Hematopoietic multipotent progenitor cell treated with erythropoietin and hydrocortisone succinate and interleukin-3 and kit ligand, for 6 days (in vitro differentiated cells): ENCODE data around the gene LPP.

Source experiments
- DNase-seq: peaks from one replicate; pipeline ENCODE4 v3.0.0-alpha.2; 2015

Gene LPP

DNA sequence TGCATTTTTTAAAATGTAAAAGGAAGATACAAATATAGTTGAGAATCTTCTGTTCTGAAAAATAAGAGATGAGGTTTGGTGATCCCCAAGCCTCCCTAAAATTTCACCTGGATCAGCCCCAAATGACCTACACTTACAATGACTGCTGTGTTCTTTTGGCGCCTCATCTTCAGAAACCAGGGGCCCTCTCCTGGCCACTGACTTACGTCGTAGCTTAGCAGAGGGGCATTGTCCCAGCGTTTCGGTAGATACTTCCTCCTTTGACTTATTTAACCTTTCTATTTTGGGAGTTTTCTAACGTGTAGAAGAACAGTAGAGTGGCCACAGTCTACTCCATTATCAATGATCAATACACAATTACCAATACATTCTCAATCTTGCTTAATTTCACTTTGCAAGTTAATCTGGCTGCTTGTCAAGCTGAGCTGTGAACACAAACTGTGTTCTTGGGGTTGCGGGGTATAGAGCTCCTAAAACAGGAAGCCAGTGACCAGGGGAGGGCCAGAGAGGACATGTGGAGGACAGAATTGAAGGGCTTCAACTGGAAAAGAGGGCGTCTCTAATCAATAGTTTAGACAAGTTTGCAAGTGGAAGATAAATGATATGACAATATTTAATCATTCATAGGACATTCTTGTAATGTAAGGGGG lies 419.5 kb downstream of the LPP start:
- no peak for DNase-seq

DNA sequence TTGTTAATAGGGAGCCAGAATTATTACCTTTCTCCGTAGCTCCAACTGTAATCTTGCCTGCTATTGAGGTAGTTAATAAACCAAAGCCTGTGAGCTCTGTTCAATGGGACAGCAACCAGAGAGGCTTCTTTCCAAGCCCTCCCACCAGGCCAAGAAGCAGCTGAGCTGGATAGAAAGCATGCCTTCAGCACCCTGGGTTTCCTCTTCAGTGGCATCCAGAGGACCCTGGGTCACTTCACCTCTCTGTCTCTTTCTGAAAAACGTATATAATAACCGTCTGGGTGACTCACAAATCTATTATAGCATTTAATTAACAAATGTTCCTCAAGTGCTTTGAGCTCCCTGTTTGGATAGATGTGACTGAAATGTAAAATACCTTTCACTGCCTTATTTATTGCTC lies 420.0 kb downstream of the LPP start:
- no peak for DNase-seq

DNA sequence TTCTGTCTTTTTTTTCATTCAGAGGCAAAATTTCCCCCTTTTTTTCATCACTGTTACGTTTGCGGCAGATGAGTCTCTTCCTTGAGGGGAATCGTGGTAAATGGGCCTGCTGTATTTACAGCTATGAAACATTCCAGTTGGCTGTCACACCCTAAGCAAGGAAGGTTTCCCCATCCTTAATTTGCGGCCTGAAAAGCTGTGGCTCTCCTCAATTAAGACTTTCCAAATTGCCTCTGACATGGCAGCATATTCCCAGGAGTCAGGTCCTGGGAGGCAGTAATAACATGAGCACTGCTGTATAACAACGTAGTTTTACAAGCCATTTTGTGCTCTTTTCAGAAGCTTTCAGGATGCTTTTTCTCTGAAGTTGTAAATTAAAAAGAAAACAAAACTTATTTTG lies 420.9 kb downstream of the LPP start:
- no peak for DNase-seq

DNA sequence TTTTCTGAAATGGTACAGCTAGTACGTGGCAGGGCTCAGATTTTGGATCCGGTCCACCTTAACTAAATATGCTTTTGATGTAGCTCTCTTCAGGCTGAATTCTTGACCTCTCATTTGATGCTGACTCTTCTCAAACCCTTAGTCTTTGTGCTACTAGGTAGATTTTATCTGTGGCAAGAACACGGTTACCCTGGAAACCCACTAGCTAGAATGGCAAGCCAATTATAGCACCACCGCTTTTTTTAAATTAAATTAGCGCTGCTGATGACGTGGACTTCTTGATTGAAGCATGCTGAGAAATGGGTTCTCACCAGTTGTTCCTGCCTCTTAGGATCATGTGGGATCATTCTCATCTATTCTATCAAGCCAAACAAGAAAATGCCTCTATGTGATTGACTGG lies 421.5 kb downstream of the LPP start:
- no peak for DNase-seq

DNA sequence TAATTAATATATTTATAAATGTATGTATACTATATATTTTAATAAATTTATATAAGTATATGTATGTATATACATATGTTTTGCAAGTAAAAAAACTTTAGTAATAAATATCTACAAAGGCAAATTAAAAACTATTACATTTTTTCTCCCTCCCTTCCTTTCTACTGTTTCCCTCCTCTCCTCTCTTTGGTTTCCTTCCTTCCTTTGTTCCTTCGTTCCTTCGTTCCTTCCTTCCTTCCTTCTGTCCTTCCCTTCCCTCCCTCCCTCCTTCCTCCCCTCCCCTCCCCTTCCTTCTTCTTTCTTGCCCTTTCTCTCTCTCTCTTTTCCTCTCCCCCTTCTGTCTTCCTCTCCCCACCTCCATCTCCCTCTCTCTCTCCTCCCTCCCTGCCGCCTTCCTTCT lies 423.6 kb downstream of the LPP start:
- no peak for DNase-seq

DNA sequence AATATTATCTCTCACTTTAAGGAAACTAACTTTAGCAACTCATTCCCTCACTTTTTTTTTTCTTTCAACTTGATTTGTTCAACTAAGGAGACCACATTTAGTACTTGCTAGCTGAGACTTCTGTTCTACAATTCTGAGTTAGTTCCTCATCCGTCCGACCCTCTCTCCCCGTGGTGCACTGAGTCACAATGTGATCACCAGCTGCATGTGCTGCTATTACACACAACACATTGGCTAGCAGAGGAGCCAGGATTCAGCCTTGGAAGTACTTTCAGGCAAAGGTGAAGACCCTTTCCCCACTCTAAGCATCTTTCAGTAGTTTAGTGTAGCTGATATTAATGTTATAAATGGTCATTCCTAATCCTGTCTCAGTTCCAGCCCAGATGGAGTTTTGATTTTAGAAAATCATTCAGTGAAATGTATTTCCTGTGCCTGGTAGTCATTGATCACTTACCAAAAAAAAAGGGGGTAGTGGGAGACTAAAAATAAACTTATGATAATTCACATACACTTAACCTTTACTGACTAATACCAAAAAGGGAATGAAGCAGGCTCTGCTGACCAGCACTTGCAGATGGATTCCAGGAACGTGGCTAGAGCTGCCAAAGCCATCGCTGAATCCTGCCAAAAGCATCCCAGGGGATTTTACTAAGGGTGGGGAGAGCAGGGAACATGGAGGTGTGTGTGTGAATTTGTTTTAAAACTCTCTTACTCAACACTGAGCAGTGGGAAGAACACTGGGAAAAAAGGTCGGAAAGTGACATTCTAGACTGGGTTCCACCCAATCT lies 424.8 kb downstream of the LPP start:
- DNase-seq = no peak

DNA sequence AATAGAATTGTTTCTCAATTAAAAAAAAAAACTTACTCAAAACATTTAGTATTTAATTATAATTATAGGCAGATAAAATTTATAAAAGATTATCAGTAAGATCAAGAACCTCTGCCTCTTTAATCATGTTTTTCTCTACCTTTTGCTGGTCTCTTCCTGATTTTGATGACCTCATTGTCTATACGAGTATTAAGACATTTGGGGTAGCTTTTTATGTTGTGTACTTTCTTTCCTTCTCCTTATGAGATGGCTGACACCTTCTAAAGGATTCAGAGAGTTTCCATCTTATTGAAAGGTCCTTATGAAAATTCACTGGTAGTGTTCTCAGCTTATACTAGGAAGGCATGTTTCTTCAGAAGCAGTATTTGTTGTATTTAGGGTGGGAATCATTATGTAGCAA lies 426.3 kb downstream of the LPP start:
- no peak for DNase-seq

DNA sequence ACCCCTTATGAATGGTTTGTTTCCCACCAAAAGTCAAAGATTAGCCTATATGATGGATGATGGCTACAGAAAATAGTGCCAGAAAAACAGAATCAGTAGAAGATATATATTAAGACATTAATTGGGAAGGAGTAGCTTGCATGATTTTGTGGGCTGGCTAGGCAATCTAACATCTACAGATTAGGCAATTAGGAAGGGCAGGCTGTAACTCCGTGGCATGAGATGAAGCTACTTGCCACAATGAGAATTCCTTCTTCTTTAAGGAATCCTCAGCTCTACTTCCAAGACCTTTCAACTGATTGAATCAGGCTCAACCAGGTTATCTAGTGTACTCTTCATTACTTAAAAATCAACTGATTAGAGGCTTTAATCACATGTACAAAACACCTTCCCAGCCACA lies 426.7 kb downstream of the LPP start:
- no peak for DNase-seq

DNA sequence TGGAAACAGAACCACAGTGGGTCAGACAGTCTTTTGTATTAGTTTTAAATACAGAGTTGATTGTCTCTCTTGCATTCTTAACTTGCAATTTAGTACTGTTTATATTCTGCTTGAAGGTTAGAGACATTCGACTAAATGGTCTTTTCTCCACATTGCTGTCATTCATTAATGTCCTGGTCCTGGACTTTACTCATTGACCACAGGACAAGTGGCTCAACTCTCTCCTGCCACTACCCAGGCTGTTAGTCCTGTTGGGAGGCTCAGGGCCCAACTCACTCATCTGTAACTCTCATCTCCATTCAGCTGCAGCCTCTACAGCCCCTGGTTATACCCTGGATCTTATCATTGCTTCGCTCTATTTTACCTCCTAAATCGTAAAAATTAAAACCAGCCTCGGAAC lies 427.4 kb downstream of the LPP start:
- DNase-seq = no peak

DNA sequence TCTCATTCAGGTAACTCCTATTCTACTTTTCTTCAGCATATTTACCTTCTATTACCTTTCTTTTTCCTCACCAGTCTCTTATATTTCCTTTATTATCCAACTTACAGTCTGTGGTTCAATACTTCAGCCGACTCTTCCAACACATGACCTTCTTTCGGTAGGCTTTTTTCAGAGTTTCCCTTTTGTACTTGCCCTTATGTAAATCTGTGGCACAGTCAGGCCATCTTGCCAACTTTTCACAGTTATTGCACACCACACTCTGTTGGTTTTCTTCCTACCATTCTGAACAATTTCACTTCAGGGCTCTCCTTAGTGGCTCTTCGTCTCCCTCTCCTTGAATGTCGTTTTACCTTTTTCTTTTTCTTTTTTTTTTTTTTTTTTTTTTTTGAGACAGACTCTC lies 427.8 kb downstream of the LPP start:
- DNase-seq = no peak

DNA sequence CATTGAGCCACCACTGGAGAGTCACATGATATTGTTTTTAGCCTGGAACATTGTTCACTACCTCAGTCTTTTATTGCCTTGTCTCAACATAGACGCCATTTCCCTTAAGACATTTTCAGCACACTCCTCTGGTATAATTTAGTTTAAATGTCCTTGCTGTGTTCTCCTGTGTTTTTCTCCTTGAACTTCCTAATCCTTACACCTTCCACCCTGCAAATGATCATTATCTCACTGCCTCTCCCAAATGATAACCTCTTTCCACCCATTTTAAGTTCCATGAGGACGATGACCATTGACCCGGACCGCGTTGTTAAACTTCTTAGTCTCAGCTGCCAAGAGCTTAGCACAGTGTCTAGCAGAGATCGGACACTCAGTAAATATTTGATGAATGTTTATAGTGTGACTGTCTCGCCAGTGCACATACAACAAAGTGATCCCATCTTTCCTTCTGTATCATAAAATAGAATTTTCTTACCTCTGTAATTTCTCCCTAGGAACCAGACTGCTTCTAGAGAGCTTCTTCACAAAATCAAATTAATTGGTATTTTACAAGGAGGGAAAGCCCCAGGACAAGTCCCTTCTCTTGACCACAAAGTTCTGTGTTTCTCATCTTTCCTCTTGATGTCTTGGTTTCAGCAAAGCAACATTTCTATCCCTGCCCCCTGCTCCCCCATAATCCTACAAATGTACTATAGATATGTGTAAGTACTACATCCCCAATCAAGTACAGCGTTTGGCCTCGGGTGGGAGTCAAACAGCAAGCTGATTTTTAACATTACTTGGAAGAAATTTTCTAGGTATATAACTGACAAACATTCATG lies 429.6 kb downstream of the LPP start:
- peak; percentile 10 for DNase-seq

DNA sequence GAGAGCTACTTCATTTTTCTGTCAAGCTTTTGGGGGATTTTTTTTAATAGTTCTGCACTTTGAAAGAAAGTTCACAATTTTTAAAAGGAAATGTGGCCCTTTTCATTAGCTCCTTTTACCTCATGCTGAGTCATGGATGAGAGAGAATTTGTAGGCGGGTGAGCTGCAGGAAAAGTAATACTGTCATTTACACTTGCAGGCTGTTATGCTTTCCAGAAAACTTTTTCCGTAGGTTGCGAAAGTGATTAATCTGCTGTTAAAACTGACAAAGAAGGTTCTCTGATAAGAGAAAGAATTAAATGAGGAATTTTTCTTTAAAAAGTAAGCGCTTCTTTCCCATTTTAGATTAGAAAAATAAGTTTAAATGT lies 430.2 kb downstream of the LPP start:
- peak; percentile 59 for DNase-seq

DNA sequence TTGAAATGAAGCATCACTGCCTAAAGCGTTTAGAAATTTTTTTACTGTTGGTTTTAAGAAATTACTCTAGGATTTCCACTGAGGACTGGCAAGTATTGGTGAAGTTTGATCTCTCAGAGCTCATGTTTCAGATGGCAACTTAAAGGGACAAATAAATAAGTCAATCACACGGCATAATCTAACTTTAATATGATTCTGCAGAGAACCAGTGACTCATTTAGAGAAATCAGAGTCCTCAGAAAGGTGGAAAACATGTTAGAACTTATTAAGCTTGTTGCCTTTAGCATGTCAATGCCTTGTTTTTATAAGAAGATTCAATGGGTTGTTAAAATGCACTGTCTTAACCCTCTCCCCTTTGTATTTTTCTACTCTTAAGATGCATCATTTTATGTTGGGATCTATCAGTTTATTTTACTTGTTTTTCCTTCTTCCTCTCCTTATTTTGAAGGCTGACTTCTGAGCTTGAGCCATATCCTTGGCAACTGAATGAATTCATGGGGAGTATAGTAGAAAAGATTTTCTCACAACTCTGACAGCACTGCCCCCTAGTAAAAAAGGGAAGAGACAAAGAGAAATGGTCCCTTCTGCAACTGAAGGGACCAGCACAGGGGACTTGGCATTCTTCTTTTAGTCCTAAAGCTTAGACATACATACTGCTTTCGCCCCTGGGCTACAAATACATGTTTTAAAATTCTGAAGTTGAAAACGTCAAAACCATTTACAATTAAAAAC lies 431.2 kb downstream of the LPP start:
- DNase-seq = peak; percentile 35

DNA sequence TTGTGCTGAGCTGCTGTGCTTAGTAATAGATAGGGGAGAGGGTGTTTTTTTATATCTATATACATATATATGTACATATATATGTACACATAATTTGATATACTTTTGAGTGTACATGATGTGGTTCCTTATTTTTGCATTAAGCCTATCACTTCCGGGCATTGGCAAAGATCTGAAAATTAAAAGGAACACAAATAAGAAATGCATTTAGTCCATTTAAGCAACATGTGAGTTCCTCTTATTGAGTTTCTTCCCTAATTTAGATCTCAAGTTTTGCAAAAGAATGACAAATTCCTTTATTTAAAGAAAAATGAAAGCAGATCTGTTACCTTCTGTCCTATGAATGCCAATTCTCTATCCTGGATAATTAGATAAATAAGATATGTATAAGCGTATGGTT lies 435.1 kb downstream of the LPP start:
- peak; percentile 34 for DNase-seq

DNA sequence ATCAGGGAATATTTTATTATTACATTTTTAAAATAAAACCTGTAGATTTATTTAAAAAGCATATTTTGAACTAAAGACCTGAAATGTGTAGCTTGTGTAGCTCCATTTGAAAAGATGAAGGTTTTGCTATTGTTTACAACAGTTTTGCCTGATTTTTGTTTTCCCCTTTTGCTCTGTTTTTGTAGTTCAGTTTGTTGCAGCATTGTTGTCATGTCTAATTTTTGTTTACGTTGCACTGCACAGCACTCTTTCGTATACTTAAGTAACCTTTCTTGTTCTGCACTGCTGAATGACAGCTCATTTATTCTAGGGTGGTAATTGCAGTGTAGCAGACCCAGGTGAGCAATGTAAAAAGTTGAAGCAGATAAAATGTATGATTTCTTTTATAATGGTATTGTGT lies 435.8 kb downstream of the LPP start:
- no peak for DNase-seq

DNA sequence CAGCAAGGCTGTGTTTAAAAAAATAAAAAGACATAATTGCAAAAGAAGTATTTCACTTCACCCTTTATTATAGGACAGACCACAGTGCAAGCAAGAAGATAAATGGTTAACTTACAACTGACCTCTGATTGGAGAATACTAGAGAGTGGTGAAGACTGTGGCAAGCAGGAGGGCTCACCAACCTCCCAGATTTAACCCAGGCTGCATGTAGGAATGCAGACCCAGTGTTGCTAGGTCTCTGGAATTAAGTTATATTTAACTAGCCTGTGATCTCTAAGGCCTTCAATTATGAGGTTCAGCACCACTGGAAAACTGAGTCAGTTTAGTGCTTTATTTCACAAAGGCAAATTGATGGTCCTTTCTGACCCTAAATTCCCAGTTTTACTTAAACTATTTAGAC lies 436.6 kb downstream of the LPP start:
- no peak for DNase-seq

DNA sequence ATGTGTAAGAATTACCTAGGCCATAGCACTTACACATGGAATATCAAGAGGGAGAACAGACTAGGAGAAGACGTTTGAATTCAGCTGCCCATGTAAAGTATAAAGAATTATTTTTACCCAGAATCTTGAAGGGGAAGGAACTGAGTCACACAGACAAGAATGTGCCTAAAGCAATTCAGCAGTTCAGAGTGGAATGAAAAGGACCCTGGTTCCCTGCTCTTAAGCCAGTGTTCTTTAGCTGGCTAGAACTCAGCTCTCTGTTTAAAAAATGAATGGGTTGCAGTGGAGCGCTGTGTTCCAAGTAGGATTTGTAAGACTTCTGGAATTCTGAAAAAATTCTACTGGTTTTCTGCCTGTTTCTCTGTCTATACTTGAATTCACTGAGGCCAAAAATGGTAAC lies 440.2 kb downstream of the LPP start:
- no peak for DNase-seq

DNA sequence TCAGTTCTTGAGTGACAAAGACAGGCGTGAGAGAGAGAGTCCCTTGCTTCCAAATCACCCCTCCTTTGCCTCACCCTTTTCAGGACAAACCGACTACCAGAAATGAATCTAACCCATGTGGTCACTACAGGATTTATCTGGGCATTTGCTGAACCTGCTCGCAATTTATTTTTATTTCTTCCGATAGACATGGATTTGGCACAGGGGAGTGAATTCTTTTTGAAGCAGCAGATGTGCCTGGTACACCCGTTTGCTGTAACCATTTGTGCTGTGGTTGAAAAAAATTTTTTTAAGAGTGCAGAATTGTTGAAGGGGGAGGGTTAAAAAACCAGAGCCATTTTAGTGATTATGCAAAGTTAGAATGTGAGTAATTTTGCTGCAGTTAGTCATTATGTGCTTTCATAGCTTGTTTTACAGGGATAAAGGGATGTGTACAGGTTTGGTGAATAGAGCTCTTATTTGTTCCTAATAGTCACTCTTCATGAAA lies 442.0 kb downstream of the LPP start:
- no peak for DNase-seq

DNA sequence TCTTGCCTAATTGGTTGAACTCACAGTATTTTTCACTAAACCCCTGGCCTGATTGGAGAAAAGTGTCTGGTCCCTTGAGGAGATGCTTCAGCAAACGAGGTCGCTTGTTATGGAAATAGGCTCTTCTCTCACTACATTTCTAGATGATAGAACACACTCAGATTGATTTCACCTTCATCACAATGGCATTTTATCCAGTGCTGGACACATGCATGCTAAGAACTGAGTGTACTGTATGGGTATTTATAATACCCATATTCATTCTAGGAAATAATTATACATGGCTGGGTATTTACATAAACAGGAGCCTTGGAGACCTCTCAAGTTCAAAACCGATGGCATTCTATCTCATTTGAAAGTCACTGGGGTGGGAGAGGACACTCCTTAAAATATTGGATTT lies 444.9 kb downstream of the LPP start:
- DNase-seq = no peak

DNA sequence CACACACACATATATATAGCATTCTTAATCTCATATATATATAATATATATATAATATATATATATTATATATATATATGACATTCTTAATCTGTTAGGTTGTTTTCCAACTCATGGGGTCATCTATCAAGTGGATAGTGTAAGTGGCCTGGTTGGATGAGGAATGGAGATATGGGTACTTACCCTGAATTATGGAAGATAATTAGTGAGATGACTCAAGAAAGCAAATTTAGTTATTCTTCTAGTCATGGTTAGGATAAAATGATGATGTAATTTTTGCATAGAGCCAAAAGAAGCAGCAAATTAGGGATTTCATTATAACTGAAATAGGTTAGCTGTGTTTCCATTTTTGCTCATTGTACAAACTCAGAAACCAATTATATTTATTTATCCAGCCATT lies 448.2 kb downstream of the LPP start:
- DNase-seq = no peak

DNA sequence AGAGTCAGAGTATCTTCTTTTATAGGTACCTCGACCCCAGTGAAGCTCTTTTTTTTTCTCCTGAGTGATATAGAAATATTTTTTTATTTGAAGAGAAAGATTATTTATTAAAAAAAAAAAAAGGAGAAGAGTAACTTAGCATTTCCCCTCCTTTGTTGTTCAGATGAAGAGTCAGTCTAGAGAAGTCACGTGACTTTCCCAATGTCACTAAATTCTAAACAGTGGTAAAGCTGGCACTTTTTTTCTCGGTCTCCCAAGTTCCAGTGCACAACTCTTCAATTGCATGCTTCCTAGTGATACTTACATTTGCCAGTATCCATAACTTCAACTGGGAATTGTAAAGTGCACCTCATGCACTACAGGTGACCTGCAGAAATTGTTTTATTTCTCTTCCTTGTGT lies 448.7 kb downstream of the LPP start:
- DNase-seq = no peak

DNA sequence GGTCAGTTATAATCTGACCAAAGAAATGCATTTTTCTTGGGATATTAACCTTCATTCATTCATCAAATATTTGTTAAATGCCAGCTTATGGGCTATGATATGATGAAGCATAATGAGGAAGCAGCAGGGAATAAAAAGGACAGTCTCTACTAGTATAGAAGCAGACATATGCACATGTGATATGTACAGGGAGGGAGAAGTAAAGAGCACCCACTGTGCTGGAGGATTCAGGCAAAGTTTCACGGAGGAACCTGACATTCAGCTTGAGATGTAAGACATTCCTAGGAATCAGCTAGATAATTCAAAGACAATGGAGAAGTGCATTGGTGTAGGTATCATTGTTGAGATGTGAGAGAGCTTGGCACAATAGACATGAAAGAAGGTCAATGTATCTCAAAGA lies 450.7 kb downstream of the LPP start:
- no peak for DNase-seq

DNA sequence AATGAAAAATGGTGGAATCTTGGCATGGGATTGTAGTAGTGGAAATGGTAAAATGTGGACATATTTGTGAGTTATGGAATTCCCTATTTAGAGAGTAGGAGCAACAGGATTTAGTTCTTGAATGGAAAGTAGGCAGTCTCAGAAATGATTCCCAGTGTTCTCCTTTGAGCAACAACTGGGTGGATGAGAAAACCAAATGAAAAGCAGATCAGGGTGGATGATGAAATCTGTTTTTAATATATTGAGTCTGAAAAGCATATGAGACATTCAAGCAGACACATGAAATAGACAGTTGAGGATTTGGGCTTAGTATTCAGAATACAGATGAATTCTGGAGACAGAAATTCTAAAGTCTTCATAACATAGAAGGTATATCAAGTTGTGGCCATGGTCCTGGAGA lies 451.3 kb downstream of the LPP start:
- DNase-seq = no peak
